DND-41 (cell line): ENCODE data around the gene ZER1.

Source experiments
- CTCF ChIP-seq: IDR thresholded peaks from 2 replicates; pipeline ENCODE4 v1.5.1; 2012; ENCODE audit warnings: borderline replicate concordance, low read length, moderate library complexity, mild to moderate bottlenecking; ENCODE audit not compliant: poor library complexity, severe bottlenecking; ENCODE audit errors: extremely low read depth
- EZH2 ChIP-seq: IDR thresholded peaks from 3 replicates; pipeline ENCODE4 v1.6.1; 2012; ENCODE audit warnings: borderline replicate concordance, low read depth, mild to moderate bottlenecking, moderate library complexity, low read length, inconsistent platforms; ENCODE audit not compliant: severe bottlenecking

GRCh38 chr9:128805661-128806060 is 33.9 kb upstream of the ZER1 start:
- no peak for TF ChIP-seq CTCF
- TF ChIP-seq EZH2, result no peak
